Fibroblast of upper back skin (primary cell): ENCODE data around the gene MKNK2.
"Not testable (repeated sequence)": the region's sequence is repeated elsewhere in the genome, so short reads cannot be mapped to it uniquely, and the experiment has no call there.

Source experiments
- DNase-seq: peaks from one replicate; pipeline ENCODE4 v3.0.0-alpha.2; 2013

The MKNK2 gene

DNA sequence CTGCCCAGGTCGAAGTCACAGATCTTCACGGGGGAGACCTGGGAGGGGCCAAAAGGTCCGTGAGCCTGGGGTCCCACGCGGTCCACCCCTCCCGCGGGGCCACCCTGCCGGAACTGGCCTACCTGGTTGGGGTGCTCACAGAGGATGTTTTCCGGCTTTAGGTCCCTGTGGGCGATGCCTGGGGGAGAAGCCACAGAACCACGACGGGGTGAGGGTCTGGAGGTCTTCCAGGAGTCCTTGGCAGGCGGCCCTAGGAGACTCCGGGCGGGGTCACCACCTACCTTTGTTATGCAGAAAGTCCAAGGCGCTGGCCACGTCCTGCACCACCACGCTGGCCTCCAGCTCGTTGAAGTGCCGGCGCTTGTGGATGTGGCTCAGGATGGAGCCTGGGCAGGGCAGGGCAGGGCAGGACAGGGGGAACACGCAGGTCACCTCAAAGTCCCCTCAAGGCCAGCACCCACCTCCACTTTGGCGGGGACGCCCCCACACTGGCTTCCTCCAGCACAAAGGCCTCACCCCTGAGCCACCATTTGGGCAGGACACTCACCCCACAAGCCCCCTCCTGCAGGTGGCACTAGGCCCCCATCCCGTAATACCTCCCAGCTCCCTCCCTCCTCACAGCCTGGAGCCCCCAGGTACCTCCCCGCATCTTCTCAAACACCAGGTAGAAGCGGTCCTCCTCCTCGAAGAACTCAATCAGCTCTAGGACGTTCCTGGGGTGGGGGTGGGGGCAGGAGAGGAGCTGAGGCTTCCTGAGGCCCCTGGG, 8.4 kb downstream of the MKNK2 start:
- DNase-seq = no peak

DNA sequence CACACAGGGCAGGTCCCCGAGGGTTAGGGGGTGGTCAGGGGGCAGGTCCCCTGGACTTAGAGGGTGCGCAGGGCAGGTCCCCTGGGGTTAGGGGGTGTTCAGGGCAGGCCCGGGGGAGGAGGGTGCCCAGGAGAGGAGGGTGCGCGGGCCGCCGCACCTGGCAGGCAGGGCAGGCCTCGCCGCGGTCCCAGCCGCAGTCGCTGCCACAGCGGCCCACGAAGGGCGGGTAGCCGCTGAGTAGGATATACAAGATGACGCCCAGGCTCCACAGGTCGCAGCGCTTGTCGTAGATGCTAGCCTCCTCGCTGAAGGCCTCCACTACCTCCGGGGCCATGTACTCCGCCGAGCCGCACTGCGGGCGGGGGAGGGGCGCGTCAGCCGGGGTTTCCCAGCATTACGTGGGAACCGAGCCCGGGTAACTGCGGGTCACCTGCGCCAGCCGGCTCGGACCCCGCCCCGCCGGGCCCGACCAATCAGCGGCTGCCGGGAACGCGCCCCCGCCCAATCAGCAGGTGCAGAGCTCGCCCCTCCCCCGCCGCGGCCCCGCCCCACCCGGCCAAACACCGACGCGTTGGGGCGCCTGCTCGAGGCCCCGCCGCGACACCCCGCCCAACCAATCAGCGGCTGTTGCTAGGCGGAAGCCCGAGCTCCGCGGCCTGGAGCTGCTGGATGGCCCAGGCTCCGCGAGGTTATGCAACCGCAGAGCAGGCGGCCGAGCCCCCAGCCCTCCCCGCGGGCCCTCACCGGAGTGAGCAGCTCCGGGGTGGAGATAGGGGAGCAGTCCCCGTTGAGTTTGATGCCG, 9.2 kb downstream of the MKNK2 start:
- DNase-seq = peak; percentile 84

- no peak for DNase-seq
These were observed 9.7 kb downstream of the MKNK2 start for GRCh38 chr19:2041433-2041682.

GRCh38 chr19:2040647-2041432, 10.2 kb downstream of the MKNK2 start:
- no peak for DNase-seq

GRCh38 chr19:2039959-2040646, 10.9 kb downstream of the MKNK2 start:
- DNase-seq = no peak

DNA sequence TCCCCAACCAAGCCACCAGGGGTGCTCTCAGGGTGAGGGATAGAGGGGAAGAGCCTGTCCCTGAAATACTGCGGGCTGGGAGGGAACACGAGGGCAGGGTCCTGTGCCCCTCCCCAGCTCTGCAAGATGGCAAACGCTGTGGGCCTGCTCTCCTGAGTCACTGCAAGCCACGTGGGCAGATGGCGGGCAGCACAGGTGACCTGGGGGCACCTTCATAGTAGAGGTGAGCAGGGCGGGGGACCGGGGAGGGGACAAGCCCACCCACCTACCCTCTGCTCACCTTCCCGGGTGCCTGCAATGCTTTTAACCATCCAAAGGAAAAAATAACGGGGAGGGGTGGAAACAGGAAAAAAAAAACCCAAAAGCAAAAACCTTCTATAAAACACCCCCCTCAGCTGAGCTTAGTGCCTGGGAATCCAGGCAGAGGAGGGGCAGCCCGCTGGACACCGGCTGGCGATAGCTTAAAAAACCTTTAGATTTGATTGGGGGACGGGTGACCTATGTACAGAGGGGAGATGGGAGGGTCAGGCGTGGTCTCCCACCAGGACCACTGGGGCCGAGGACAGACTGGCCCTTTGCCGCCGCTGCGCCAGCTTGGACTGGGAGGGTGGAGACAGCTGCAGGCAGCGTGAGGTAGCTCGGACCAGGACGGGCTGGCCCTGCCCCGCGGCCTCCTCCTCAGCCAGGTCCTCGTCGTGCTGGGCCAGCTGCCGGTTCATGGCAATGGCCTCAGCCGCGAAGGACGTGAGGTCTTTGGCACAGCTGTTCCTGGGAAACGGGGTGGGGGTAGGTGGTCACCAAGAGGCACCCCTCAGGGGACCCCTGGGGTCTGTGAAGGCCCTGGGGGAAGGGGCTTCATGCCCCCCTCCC, 11.7 kb downstream of the MKNK2 start:
- DNase-seq = no peak

DNA sequence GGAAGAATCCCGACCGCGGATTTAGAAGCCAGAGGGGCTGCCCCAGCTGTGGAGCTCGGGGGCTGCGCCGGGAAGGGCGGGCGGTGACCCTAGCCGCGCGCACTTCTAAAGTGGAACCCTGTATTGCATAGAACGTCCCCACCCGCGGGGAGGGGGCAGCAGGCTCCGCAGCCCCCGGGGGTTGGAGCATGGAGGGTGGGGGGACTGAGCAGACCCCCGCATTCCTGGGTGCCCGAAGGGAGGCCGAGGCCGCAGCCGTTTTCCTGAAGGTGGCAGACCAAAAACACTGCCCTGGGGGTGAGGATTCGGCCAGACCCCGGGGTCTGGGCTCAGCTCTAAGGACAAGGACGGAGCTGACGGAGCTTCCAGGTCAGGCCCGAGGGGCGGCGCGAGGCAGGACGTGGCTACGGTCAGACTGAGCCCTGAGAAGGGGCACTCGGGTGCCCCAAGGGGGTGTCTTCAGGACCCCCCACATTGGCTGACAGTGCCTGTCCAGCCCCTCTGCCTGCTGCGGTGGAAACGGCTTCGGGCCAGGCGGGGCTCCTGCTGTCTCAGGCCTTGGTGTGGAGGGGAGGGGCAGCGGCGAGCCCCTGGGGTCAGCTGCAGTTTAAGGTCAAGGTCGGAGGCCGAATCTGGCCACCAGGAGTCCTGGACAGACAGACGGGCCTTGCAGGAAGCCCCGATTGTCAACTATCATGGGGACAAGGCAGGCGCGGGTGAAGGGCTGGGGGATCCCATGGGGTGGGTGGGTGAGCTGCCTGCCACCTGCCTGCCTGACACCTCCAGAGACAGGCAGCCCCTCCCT, 12.6 kb downstream of the MKNK2 start:
- DNase-seq = no peak

- DNase-seq = no peak
These were observed 13.3 kb downstream of the MKNK2 start for GRCh38 chr19:2037651-2038255.

DNA sequence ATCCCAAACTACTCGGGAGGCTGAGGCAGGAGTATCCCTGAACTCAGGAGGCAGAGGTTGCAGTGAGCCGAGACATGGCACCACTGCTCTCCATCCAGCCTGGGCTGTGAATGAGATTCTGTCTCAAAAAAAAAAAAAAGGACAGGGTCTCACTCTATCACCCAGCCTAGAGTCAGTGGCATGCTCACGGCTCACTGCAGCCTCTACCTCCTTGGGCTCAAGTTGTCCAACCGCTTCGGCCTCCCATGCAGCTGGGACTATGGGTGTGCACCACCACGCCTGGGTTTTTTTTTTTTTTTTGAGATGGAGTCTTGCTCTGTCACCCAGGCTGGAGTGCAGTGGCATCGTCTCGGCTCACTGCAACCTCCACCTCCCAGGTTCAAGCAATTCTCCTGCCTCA, 14.6 kb downstream of the MKNK2 start:
- DNase-seq = no peak

- DNase-seq = no peak
These were observed 15.5 kb downstream of the MKNK2 start for GRCh38 chr19:2035590-2035991.

DNA sequence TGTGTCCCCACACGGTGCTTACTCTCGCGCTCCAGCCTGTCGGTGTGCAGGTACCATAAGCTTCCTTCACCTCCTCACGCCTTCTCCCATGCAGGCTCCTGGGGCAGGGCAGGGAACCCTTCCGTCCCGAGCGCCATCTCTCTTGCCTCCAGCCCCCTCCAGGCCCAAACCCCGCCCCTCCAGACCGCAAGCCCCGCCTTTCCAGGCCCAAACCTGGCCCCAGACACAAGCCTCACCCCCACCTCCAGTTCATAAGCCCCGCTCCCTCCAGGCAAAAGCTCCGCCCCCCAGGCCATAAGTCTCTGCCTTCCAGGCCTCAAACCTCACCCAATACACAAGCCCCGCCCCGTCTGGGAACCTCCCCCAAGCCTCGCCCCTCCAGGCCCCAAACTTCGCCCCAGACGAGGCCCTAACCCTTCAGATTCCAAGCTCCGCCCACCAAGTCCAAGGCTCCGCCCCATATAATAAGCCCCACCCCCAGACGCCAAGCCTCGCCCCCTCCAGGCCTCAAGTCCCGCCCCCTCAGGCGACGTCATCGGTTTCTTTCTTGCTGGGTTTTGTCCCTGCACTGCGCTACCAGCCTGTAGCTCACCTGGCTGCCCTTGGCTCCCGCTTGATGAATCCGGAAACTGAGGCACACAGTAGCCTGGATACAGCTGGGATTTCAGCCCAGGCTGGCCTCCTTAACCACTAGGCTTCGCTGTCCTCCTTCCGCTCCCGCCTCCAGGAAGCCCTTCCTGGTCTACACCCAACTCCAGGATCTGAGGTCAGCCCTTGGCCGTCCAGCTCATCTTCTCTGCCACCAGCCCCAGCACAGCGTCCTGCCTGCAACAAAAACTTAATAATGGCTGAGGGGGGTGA, 16.1 kb downstream of the MKNK2 start:
- no peak for DNase-seq

GRCh38 chr19:2034253-2034652, 16.8 kb downstream of the MKNK2 start:
- not testable (repeated sequence) for DNase-seq

DNA sequence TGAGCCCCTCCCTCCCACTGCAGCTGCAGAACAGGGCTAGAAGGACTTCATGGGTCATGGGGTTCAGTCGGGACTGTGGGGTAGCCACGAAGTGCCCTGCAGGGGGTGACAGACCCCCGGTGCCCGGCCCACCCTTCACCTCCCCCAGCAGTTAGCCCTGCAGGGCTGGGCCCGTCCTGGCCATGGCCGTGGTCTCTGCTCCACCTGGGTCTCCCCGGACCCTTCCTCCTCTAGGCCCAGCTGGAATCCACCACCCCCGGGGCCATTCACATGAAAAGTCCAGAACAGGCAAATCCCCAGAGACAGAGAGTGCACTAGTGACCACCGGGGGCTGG, 17.3 kb downstream of the MKNK2 start:
- no peak for DNase-seq

- no peak for DNase-seq
These were observed 17.8 kb downstream of the MKNK2 start for GRCh38 chr19:2033115-2033824.

DNA sequence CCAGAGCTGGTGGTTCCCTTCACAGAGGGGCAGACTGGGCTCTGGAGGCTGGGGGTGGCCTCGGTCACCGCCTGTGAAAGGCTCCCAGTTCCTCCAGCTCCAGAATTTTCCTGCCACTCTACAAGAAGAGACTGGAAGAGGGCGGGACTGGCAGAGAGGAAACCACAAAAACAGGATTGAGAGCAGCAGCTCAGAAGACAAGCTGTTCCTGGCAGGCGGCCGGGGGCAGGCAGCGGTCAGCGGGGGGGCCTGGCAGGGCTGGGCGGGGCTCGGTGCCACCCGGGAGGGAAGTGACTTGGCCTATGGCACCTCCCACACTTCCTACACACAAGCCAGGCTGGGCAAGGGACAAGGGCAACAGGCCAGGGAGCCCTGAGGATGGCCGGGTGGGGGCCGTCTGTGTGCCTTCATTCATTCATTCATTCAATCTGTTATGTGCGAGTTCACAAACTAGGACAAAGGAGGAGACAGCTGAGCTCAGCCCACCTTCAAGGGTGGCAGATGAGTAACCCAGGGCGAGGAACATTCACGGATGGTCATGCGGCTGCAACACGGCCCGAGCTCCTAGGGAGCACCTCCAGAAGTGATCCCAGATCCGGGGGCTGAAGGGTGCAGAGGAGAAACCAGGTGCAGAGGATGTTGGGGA, 18.6 kb downstream of the MKNK2 start:
- DNase-seq = peak; percentile 70

GRCh38 chr19:2027361-2027760, 23.7 kb downstream of the MKNK2 start:
- peak; percentile 88 for DNase-seq

DNA sequence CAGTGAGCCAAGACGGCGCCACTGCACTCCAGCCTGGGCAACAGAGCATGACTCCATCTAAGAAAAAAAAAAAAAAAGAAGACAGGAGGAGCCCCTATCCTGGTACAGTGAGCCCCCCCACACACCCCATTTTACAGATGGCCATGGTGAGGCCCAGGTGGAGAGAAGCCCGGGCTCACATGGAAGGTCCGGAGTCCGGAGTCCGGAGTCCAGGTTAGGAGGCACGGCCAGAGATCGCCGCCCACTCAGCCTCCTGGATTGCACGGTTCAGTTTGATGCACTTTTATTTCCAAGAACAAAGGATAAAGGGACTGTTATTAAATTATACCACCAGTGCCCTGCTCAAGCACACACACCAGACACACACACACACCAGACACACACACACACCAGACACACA, 24.3 kb downstream of the MKNK2 start:
- DNase-seq = no peak

DNA sequence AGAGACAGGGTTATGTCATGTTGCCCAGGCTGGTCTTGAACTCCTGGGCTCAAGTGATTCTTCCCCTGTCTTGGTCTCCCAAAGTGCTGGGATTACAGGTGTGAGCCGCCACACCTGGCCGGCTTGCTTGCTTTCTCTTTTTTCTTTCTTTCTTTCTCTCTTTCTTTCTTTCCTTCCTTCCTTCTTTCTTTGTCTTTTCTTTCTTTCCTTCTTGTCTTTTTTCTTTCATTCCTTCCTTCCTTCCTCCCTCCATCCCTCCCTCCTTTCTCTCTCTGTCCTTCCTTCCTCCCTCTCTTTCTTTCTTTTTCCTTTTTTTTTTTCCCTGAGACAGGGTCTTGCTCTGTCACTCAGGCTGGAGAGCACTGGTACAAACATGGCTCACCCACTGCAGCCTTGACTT, 28.8 kb downstream of the MKNK2 start:
- DNase-seq = no peak
